Loucy (cell line): ENCODE measurements around the gene RERE.

Source experiments
- EZH2phosphoT487 ChIP-seq: fragments of 200-600 bp; IDR thresholded peaks from 2 replicates; pipeline ENCODE4 v1.6.1; 2018; ENCODE audit warnings: antibody characterized with exemption, mild to moderate bottlenecking, moderate library complexity, borderline replicate concordance
- TF ChIP-seq, protein P1 (sequence below): fragments of 200-600 bp; sonication (generic); conservative IDR thresholded peaks from 2 replicates; pipeline ENCODE4 v1.5.1; 2014; ENCODE audit warnings: mild to moderate bottlenecking, antibody characterized with exemption, low read length

DNA sequence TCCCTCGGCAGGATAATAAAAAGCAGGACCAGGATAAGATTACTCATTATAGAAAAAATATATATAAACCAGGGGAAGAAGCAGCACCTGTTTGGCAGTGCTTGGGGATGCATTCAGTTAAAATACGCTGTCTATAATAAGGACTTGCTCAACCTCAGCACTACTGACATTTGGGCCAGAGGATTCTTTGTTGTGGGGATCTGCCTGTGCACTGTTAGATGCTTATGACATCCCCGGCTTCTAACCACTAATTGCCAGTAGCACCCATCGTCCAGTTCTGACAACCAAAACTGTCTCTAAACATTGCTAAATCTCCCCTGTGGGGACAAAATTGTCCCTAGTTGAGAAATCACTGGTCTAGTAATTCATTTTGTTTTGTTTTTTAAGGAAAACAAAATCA, 257.4 kb downstream of the RERE start:
- TF ChIP-seq, protein P1, sequence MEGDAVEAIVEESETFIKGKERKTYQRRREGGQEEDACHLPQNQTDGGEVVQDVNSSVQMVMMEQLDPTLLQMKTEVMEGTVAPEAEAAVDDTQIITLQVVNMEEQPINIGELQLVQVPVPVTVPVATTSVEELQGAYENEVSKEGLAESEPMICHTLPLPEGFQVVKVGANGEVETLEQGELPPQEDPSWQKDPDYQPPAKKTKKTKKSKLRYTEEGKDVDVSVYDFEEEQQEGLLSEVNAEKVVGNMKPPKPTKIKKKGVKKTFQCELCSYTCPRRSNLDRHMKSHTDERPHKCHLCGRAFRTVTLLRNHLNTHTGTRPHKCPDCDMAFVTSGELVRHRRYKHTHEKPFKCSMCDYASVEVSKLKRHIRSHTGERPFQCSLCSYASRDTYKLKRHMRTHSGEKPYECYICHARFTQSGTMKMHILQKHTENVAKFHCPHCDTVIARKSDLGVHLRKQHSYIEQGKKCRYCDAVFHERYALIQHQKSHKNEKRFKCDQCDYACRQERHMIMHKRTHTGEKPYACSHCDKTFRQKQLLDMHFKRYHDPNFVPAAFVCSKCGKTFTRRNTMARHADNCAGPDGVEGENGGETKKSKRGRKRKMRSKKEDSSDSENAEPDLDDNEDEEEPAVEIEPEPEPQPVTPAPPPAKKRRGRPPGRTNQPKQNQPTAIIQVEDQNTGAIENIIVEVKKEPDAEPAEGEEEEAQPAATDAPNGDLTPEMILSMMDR: no peak
- no peak for TF ChIP-seq EZH2phosphoT487
